K562 (cell line): Measurements from ENCODE around the gene HHIPL1. TPM values are rescaled to one million over a fixed set of nuclear protein-coding genes. Genes with fewer than 3 reads are reported as not detected.

Experiments used
- AFF4 ChIP-seq: sonication (generic); formaldehyde crosslinking; IDR thresholded peaks from 2 replicates; pipeline ENCODE4 v1.8.0; 2023; ENCODE audit warnings: mild to moderate bottlenecking, missing genetic modification reagents
- BMI1 ChIP-seq: fragments of 150-350 bp; IDR thresholded peaks from 2 replicates; pipeline ENCODE4 v1.6.1; 2014; ENCODE audit warnings: low read length
- BRCA1 ChIP-seq, 2 experiments: fragments of 450-650 bp in 1 of 2; sonication (generic) in 1 of 2; formaldehyde crosslinking in 1 of 2; IDR thresholded peaks; 2 replicates each; pipeline versions ENCODE4 v1.5.0 to v1.6.1; 2017 to 2020; ENCODE audit warnings: mild to moderate bottlenecking in 1 of 2, missing genetic modification reagents in 1 of 2
- CBX3 ChIP-seq, 2 experiments: IDR thresholded peaks; 1 replicate in 1 of 2; 2 replicates in 1 of 2; pipeline ENCODE4 v1.6.1; 2012; ENCODE audit warnings: inconsistent platforms in 2 of 2, low read length in 2 of 2, borderline replicate concordance in 1 of 2, control low read depth in 1 of 2
- CREB5 ChIP-seq: fragments of 250-450 bp; sonication (Bioruptor Pico); IDR thresholded peaks from 2 replicates; pipeline ENCODE4 v1.5.0; 2020; ENCODE audit warnings: mild to moderate bottlenecking
- FOXJ3 ChIP-seq: sonication (generic); formaldehyde crosslinking; IDR thresholded peaks from 2 replicates; pipeline ENCODE4 v1.4.0; 2020; ENCODE audit warnings: mild to moderate bottlenecking, missing genetic modification reagents
- HMGN3 ChIP-seq: IDR thresholded peaks from 2 replicates; pipeline ENCODE4 v1.6.1; 2011; ENCODE audit warnings: borderline replicate concordance, low read depth, mild to moderate bottlenecking, mixed read lengths, low read length; ENCODE audit not compliant: insufficient read length; ENCODE audit errors: extremely low read depth
- JUN ChIP-seq, 2 experiments: sonication (generic) in 1 of 2; formaldehyde crosslinking in 1 of 2; IDR thresholded peaks; 2 replicates each; pipeline versions ENCODE4 v1.6.1 to v1.8.0; 2012 to 2022; ENCODE audit warnings: borderline replicate concordance in 2 of 2, mild to moderate bottlenecking in 2 of 2, improper control_type of control experiment in 1 of 2, low read depth in 1 of 2, low read length in 1 of 2, missing genetic modification reagents in 1 of 2
- PKNOX1 ChIP-seq: fragments of 450-650 bp; IDR thresholded peaks from 2 replicates; pipeline ENCODE4 v1.6.1; 2016
- RBM14 ChIP-seq: fragments of 200-400 bp; formaldehyde crosslinking; IDR thresholded peaks from 2 replicates; pipeline ENCODE4 v1.6.1; 2018; ENCODE audit warnings: low read depth, mild to moderate bottlenecking, low read length, moderate library complexity, borderline replicate concordance; ENCODE audit not compliant: insufficient read depth
- ZNF507 ChIP-seq: conservative IDR thresholded peaks from 2 replicates; pipeline ENCODE4 v1.6.1; 2017; ENCODE audit warnings: missing genetic modification characterization, missing compliant biosample characterization
- ZNF583 ChIP-seq: fragments of 250-450 bp; sonication (Bioruptor Pico); IDR thresholded peaks from 2 replicates; pipeline ENCODE4 v1.4.0; 2020
- ZNF609 ChIP-seq: sonication (generic); formaldehyde crosslinking; IDR thresholded peaks from 2 replicates; pipeline ENCODE4 v1.8.1; 2023; ENCODE audit warnings: missing genetic modification reagents, mild to moderate bottlenecking, borderline replicate concordance
- ZZZ3 ChIP-seq: fragments of 450-650 bp; IDR thresholded peaks from 2 replicates; pipeline ENCODE4 v1.6.1; 2016; ENCODE audit warnings: antibody characterized with exemption, mild to moderate bottlenecking, moderate library complexity
- polyA plus RNA-seq, 8 experiments: library from polyadenylated mRNA; depleted of rRNA in 4 of 8; stranded (reverse) in 5 of 8; unstranded in 3 of 8; fragments of >200 nt; fragmentation: Nextera tagmentation in 2 of 8; fragmentation: Illumina TruSeq in 1 of 8; extraction: Ambion mirVana in 2 of 8; extraction: Trizol in 1 of 8; gene quantifications; 2 replicates each; pipeline versions ENCODE4 v1.2.1 to v1.2.3, GENCODE V29; 2011 to 2014; ENCODE audit warnings: inconsistent platforms in 1 of 8, missing spikeins in 1 of 8
- total RNA-seq, 7 experiments: library from RNA; depleted of rRNA in 6 of 7; stranded (reverse); fragments of >200 nt in 6 of 7; fragmentation: Illumina TruSeq in 2 of 7; extraction: Trizol in 2 of 7; gene quantifications; 2 replicates each; pipeline versions ENCODE4 v1.2.1 to v1.2.3, GENCODE V29; 2011 to 2021; ENCODE audit warnings: low replicate concordance in 1 of 7

HHIPL1 gene
- total and polyA plus RNA-seq, 9 of the 15 experiments (the other 6 are each of a cell fraction or from before 2014, with no cell fraction given), result not detected

GRCh38 chr14:99683619-99684409, 38.9 kb downstream of the HHIPL1 start, which contains the start of gene CYP46A1 (continued):
- TF ChIP-seq CREB5 (CRISPR knock-in tag), result no peak
- no peak for TF ChIP-seq JUN (IDR thresholded peaks at IDR 0.05; ENCODE audit: borderline replicate concordance, low read depth, low read length)
- no peak for TF ChIP-seq JUN (CRISPR knock-in tag; IDR thresholded peaks at IDR 0.05; ENCODE audit: borderline replicate concordance)
- 0 out of 2 replicates have a peak, but pooled peaks have one; percentile 50 for TF ChIP-seq AFF4 (CRISPR knock-in tag)
- no peak for TF ChIP-seq BRCA1 (IDR thresholded peaks at IDR 0.05)
- TF ChIP-seq BRCA1 (CRISPR knock-in tag; IDR thresholded peaks at IDR 0.05), result no peak
- no peak for TF ChIP-seq CBX3 (IDR thresholded peaks at IDR 0.05; ENCODE audit: borderline replicate concordance in 1 of 2, low read length in 2 of 2)
- peak; percentile 72; the same call in 1 of the 2 replicates for TF ChIP-seq BMI1
- no peak for TF ChIP-seq FOXJ3 (CRISPR knock-in tag)
- TF ChIP-seq ZZZ3, result no peak
- TF ChIP-seq ZNF507, result no peak
- TF ChIP-seq ZNF609 (CRISPR knock-in tag), result no peak
- TF ChIP-seq HMGN3, result no peak
- no peak for TF ChIP-seq ZNF583
- no peak for TF ChIP-seq PKNOX1
- TF ChIP-seq RBM14, result no peak
